ENCODE measurements around the gene HPD.

DNA sequence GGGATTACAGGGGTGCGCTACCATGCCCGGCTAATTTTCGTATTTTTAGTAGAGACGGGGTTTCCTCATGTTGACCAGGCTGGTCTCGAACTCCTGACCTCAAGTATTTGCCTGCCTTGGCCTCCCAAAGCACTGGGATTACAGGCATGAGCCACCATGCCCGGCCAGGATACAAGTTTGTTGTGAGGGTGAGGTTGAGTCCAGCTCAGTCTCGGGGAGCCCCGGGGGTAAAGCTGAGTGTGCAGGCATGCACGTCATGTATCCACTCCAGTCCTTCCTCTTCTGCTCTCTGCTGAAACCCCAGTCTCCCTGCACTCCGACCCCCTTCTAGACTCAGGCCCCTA, 369 bp downstream of the HPD start:
- TF ChIP-seq POLR2A (IDR thresholded peaks at IDR 0.05) = no peak
- TF ChIP-seq, protein P1, sequence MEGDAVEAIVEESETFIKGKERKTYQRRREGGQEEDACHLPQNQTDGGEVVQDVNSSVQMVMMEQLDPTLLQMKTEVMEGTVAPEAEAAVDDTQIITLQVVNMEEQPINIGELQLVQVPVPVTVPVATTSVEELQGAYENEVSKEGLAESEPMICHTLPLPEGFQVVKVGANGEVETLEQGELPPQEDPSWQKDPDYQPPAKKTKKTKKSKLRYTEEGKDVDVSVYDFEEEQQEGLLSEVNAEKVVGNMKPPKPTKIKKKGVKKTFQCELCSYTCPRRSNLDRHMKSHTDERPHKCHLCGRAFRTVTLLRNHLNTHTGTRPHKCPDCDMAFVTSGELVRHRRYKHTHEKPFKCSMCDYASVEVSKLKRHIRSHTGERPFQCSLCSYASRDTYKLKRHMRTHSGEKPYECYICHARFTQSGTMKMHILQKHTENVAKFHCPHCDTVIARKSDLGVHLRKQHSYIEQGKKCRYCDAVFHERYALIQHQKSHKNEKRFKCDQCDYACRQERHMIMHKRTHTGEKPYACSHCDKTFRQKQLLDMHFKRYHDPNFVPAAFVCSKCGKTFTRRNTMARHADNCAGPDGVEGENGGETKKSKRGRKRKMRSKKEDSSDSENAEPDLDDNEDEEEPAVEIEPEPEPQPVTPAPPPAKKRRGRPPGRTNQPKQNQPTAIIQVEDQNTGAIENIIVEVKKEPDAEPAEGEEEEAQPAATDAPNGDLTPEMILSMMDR (IDR thresholded peaks at IDR 0.05) = no peak

All from adrenal gland (tissue), 5 donors.